Fibroblast of peridontal ligament (primary cell): ENCODE results near the gene KIAA1210.
"Not testable (repeated sequence)": the region's sequence is repeated elsewhere in the genome, so short reads cannot be mapped to it uniquely, and the experiment has no call there.

ENCODE experiments used
- DNase-seq: peaks from one replicate; pipeline ENCODE4 v3.0.0-alpha.2; 2010; ENCODE audit errors: extremely low read depth

Gene KIAA1210

DNA sequence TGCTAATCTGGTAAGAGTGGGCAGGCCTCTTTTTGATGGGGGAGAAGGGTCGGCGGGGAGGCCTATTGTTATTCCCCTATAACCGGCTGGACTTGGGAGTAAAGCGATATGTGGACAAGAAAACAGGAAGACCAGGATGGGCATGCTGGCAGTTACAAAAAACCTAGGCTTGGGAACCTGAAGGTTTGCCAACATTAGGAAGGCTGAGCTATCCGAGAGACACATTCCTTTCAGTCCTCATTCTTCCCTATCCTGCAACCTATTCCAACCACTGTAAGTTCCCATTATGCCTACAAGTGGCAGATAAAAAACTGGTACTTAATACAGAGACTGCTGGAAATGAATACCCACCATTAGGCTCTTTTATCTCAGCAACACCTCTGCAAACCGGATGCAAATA lies 87.2 kb downstream of the KIAA1210 start:
- DNase-seq = no peak

DNA sequence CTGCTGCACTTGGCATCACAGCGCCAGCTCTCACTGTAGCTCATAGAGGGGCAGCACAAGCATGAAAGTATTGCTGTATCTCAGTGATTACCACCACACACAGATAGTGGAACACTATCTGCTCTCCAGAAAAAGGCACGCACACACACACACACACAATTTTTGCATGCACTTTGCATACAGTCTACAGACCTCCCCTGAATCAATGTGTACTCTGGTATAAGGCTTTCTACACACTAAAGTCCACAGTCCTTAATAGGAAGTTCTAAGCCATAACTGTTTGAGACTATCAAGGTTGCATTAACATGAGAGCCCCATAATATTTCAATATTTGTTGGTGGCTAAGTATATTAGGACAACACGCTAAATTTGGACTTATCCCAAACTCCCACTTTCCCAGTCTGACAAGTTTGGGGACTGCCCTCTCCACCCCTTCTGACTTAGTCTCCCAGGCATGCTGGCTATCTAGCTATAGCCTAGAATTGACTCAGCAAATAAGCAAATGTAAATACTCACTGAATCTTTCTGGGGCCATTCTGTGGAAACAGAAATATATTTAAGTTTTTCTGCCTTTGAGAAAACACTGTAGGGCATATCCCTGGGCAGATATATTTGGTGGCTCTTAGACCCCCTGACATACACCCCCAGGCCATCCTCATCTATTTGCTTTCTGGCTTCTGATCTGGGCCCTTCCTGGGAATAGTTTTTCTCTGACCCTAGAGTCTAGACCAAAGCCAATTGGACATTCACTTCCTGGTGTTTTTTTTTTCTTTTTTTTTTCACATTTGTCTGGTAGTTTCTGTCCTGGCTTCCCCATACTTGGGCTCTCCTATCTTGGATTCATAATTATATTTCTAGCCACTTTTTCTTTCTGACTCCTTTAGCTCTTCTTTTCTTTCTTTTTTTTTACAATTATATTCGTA lies 91.2 kb downstream of the KIAA1210 start:
- DNase-seq = no peak

DNA sequence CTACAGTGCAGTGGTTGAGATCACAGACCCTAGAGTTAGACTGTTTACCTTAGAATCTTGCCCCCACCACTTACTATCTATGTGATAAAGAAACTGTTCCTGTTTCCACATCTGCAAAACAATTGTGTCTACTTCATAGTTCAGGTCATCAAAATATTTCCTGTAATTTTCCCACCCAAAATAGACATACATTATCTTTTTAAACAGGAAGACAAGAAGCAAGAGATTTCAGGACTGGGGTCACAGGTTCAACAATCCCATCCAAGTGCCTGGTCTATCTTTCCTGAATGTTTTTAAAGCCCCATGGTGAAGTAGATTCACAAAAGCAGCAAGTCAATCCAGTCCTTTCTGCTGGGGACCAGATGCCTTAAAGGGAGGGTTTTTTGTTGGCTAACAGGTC lies 96.6 kb downstream of the KIAA1210 start:
- no peak for DNase-seq

DNA sequence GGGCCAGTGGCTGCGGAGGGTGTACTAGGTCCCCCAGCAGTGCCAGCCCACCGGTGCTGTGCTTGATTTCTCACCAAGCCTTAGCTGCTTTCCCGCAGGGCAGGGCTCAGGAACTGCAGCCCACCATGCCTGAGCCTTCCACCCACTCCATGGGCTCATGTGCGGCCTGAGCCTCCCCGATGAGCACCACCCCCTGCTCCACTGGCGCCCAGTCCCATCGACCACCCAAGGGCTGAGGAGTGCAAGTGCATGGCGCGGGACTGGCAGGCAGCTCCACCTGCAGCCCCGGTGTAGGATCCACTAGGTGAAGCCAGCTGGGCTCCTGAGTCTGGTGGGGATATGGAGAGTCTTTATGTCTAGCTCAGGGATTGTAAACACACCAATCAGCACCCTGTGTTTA lies 98.0 kb downstream of the KIAA1210 start:
- DNase-seq = not testable (repeated sequence)

DNA sequence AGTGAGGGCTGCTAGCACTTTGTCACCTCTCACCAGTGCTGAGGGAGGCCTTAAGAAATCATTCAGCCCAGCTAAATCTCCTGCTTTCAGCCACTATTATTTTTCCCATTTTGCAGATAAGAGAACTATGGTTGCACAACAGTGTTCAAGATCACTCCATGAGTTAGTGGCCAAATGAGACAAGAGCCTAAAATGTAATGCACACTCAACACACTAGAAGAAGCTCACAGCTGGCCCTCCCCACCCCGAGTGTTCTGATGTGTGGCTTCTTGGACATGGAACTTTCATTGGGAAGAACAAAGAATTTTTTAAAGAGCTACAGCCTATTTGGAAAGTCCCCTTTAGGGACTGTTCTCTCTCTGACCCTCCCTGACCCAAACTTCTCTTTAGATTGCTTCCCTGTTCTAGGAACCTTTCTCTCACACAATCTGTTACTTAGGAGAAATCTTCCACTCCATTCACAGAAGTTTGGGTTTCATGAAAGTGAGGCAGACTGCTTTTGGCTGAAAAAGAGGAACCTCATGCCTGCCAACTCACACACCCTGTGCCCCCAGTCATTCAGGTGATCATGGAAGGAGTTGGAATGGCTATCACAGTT lies 98.8 kb downstream of the KIAA1210 start:
- DNase-seq = no peak
